GM21576 (cell line): ENCODE results near the gene CLTCL1.
"Not testable (repeated sequence)": the region's sequence is repeated elsewhere in the genome, so short reads cannot be mapped to it uniquely, and the experiment has no call there.

ENCODE experiments used
- ATAC-seq: cut with Tn5 transposase; IDR thresholded peaks from one replicate; pipeline ENCODE4 v1.9.1; 2021; ENCODE audit warnings: mild to moderate bottlenecking, moderate library complexity; ENCODE audit not compliant: unreplicated experiment

CLTCL1 gene

DNA sequence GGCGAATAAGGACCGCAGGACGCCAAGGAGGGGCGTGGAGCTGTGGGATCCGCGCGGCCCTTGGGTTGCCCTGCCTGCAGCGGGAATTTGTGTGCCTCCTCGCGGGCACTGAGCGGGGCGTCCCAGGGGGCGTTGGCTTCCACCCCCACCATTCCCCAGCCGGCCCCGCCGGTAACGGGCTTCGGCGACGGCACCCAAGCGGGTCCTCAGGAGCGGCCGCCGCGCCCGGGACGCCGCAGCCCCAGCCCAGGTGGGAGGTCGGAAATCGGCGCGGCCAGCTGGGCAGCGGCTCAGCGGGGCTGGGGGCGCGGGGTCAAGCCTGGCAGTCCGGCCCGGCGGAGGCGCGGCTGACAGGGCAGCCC lies 320 bp downstream of the CLTCL1 start:
- peak; percentile 25 for ATAC-seq

DNA sequence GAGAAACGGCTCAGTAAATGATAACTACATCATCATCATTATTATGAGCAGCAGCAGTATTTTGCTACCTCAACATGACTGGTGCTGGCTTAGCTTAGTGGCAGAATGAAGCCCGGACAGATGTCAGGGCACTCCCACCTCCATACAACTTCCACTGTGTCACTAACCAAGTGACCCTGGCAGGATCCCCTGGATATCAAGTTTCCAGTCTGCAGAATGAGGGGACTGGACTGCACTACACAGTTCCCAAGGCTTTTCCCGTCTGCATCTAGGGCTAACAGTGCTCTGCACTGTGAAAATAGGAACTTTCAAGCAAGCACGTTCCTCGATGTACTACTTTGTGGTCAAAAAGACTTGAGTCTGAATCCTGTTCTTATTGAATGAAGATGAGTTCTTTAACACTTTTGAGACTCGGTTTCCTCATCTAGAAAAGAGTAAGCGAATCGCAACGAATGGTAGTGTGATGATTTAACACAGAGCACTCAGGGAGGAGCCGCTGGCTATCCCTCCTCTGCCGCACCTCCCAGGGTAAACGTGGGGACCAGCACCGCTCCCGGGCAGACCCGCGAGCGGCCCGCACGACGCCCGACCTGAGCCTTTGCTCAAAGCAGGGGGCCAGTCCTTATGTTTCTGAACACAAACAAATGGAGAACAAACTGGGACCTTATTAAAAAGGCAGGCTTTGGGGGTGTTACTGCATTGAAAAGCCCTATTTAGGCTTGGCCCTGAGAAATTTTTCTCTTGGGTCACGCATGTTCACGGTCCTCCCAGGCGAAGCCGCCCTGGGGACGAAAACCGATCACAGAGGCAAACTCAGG lies 910 bp downstream of the CLTCL1 start:
- peak; percentile 8 for ATAC-seq

DNA sequence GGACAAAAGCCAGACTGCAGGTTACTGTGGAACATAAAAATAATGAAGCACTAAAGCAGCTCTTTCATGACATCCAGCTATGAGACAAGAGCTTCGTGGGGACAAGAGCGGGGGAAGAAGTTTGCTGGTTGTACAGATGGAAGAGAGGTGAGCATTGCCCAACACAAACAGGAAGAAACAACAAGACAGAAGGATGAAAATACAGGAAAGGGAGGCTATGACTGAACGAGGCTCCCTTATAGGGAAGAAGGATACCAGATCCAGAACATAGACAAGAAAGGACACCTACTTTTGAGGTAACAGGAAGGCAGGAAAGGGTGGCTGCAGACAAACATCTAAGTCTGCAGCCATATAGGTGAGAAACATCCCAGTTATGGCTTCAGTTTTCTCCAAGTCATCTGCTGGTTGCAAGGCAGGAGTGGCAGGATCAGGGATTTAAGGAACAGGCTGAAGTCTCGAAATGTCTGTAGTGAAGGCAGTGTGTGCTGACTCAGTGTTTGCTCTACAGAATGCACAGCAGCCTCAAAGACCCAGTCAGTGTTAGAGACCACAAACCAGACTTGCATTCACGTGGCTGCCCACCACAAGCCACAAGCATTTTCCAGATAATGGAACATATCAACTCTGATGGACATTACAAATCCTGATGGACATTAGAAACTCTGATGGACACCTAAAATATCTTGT lies 1.9 kb downstream of the CLTCL1 start:
- ATAC-seq, result no peak

GRCh38 chr22:19287889-19288288 lies 3.6 kb downstream of the CLTCL1 start:
- no peak for ATAC-seq

- no peak for ATAC-seq
Measured at GRCh38 chr22:19287076-19287707, 4.3 kb downstream of the CLTCL1 start.

GRCh38 chr22:19285831-19286230 lies 5.7 kb downstream of the CLTCL1 start:
- no peak for ATAC-seq

- not testable (repeated sequence) for ATAC-seq
Measured at GRCh38 chr22:19279143-19279542, 12.4 kb downstream of the CLTCL1 start.

DNA sequence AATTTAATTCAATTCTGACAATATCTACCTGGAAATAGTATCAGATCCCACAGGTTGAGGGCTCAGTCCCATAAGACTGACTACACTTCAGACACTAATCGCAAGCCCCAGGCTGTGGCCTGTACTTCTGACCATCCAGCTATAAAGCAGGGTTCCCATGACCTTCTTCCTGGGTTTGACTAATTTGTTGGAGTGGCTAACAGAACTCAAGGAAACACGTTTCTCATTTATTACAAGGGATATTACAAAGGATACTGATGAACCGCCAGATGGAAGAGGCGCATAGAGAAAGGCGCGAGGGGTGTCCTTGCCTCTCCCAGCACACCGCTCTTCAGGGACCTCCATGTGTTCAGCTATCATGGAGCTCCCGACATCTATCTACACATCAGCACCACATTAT lies 13.7 kb downstream of the CLTCL1 start:
- no peak for ATAC-seq

GRCh38 chr22:19275919-19276600 lies 15.5 kb downstream of the CLTCL1 start:
- ATAC-seq, result no peak

DNA sequence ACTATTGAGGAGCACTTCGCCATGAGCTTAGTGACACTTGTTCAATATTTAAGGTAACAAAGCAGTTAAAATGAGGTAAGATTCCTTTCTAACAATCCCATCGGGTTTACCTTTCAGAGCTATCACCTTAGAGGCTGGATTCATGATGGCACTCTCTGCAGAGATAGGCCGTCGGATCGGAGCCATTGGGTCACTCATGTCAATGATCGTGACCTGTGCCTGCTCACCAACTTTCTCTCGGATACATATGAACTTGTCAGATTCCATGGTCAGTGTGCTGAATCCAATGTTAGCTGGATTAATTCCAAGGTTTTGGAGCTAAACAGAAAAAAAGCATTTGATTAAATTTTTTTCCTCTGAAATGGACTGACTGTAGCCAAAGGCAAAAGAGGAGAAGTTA lies 16.0 kb downstream of the CLTCL1 start:
- ATAC-seq, result no peak

- ATAC-seq, result no peak
Measured at GRCh38 chr22:19275104-19275503, 16.4 kb downstream of the CLTCL1 start.

DNA sequence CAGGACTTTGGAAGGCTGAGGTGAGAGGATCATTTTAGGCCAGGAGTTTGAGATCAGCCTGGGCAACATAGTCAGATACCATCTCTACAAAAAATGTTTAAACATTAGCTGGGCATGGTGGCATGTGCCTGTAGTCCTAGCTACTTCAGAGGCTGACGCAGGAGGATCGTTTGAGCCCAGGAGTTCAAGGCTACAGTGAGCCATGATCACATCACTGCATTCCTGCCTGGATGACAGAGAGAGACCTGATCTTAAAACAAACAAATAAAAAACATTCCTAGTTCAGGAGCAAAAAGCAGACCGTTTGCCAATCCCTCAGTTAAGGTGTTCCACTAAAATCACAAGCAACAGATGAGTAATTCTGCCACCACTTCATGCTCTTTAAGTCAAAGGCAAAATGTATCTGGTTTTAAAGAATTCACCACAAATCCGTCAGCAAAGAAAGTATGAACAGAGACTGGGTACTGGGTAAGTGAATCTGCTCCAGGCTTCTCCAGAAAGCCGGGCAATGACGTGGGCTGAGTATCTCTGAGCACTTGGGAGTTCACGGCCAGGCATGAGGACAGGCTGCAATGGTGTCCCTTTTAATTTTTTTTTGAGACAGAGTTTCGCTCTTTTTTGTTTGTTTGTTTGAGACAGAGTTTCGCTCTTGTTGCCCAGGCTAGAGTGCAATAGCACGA lies 19.5 kb downstream of the CLTCL1 start:
- ATAC-seq, result no peak

GRCh38 chr22:19271273-19271855 lies 20.2 kb downstream of the CLTCL1 start:
- no peak for ATAC-seq

DNA sequence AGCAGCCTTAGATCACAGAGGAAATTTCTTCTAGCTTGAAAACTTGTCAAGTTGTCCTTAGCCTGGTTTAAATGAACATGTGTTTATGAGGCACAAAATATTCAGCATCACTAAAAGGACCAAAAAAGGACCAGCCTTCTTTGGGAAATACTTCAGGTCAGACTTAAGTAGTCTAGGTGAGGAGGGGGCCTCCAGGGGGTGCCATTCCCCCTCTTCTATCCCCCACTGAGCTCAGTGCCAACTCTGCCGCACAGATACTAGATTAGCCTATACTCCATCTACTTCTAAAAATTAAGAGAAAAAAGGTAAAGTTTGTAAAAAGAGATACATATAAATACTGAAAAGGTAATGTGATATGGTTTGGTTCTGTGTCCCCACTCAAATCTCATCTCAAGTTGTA lies 20.6 kb downstream of the CLTCL1 start:
- no peak for ATAC-seq

DNA sequence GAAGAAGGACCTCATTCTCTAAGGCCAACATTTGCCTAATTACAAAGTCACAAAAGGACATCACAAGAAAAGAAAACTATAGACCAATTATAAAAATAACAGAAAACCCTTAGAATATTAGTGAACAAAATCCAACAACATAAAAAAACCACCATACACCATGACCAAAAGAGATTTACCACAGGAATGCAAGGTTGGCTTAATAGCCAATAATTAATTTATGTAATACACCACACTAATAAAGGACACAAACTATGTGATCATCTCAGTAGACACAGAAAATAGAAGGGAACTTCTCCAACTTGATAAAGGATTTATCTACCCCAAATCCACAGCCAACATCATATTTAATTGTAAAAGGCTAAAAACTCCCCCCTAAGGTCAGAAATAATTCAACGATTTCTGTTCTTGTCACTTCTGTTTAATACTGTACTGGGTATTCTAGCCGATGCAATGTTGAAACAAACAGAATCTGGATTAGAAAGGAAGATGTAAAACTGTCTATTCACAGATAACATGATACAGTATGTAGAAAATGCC lies 24.9 kb downstream of the CLTCL1 start:
- no peak for ATAC-seq

- no peak for ATAC-seq
Measured at GRCh38 chr22:19265779-19266178, 25.7 kb downstream of the CLTCL1 start.

- no peak for ATAC-seq
Measured at GRCh38 chr22:19260804-19261203, 30.7 kb downstream of the CLTCL1 start.

- ATAC-seq, result no peak
Measured at GRCh38 chr22:19260194-19260593, 31.3 kb downstream of the CLTCL1 start.

- ATAC-seq, result not testable (repeated sequence)
Measured at GRCh38 chr22:19258968-19259288, 32.6 kb downstream of the CLTCL1 start.

DNA sequence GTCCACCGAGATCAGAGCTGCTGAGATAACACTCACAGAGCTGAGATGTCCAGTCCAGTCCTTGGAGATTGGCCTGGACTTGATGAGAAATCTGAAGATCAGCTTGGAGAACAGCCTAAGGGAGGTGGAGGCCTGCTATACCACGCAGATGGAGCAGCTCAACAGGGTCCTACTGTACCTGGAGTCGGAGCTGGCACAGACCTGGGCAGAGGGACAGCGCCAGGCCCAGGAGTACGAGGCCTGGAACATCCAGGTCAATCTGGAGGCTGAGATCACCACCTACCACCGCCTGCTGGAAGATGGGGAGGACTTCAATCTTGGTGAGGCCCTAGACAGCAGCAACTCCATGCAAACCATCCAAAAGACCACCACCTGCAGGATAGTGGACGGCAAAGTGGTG lies 33.1 kb downstream of the CLTCL1 start:
- ATAC-seq, result no peak
